IMR-90 (cell line): ENCODE measurements around the gene CSTB. TPM values are rescaled to one million over a fixed set of nuclear protein-coding genes. Genes with fewer than 3 reads are reported as not detected.

ENCODE experiments used
- BHLHE40 ChIP-seq: fragments of 150-350 bp; IDR thresholded peaks from 2 replicates; pipeline ENCODE4 v1.6.1; 2016; ENCODE audit warnings: mild to moderate bottlenecking, low read depth, low read length
- ELK1 ChIP-seq: fragments of 150-350 bp; IDR thresholded peaks from 2 replicates; pipeline ENCODE4 v1.6.1; 2016; ENCODE audit warnings: low read depth, mild to moderate bottlenecking, low read length, moderate library complexity, borderline replicate concordance
- SMC3 ChIP-seq: fragments of 150-350 bp; IDR thresholded peaks from 2 replicates; pipeline ENCODE4 v1.6.1; 2016; ENCODE audit warnings: low read depth, mild to moderate bottlenecking, antibody characterized with exemption, low read length, moderate library complexity
- polyA plus RNA-seq, 3 experiments: library from polyadenylated mRNA; depleted of rRNA; stranded (reverse); fragments of >200 nt; gene quantifications; 2 replicates each; pipeline ENCODE4 v1.2.3, GENCODE V29; 2012; ENCODE audit warnings: low replicate concordance in 1 of 3
- total RNA-seq: library from RNA; depleted of rRNA; stranded (reverse); fragments of >200 nt; gene quantifications from 2 replicates; pipeline ENCODE4 v1.2.3, GENCODE V29; 2012

The CSTB gene
- total and polyA plus RNA-seq, 2 of the 4 experiments (the other 2 are of a cell fraction), result 6.1 to 71.7 TPM

- TF ChIP-seq ELK1 (no peak), SMC3 (no peak), BHLHE40 (peak; percentile 97)
These were observed 47.4 kb downstream of the CSTB start (continued) for GRCh38 chr21:43728467-43729390.
